Cardiac muscle cell (in vitro differentiated cells and primary cell): Measurements from ENCODE around the gene DNAJC25. TPM values are rescaled to one million over a fixed set of nuclear protein-coding genes. Genes with fewer than 3 reads are reported as not detected.

Experiments used
- DNase-seq, 2 donors: peaks; one replicate each; pipeline versions ENCODE4 v3.0.0 to v3.0.0-alpha.2; 2010 to 2017; ENCODE audit warnings: low read depth in 1 of 2, low spot score in 1 of 2
- H3K27ac ChIP-seq: fragments of 200-600 bp; sonication (generic); 2 replicates; pipeline ENCODE4 v1.5.1; 2016
- H3K27me3 ChIP-seq: fragments of 200-600 bp; sonication (generic); 2 replicates; pipeline ENCODE4 v1.6.0; 2016; ENCODE audit warnings: control low read depth
- H3K36me3 ChIP-seq: fragments of 200-600 bp; sonication (generic); 2 replicates; pipeline ENCODE4 v1.5.1; 2016; ENCODE audit warnings: control low read depth
- H3K4me1 ChIP-seq: fragments of 200-600 bp; sonication (generic); 2 replicates; pipeline ENCODE4 v1.8.1; 2017; ENCODE audit warnings: low read depth, mild to moderate bottlenecking, mixed run types
- H3K4me3 ChIP-seq: fragments of 200-600 bp; sonication (generic); 2 replicates; pipeline ENCODE4 v1.5.1; 2016; ENCODE audit warnings: mild to moderate bottlenecking
- H3K9me3 ChIP-seq: fragments of 200-600 bp; sonication (generic); 2 replicates; pipeline ENCODE4 v1.5.1; 2017; ENCODE audit warnings: low read depth, mild to moderate bottlenecking, control low read depth
- CTCF ChIP-seq: IDR thresholded peaks from 2 replicates; pipeline ENCODE4 v1.5.1; 2012; ENCODE audit warnings: low read depth, mild to moderate bottlenecking, low read length
- polyA plus RNA-seq: library from polyadenylated mRNA; unstranded; fragments of >200 nt; fragmentation: Nextera tagmentation; extraction: Ambion mirVana; gene quantifications from 2 replicates; pipeline ENCODE4 v1.2.1, GENCODE V29; 2016
- total RNA-seq: library from RNA; depleted of rRNA; stranded (reverse); fragments of >200 nt; gene quantifications from 2 replicates; pipeline ENCODE4 v1.2.3, GENCODE V29; 2016

Gene DNAJC25
- total and polyA plus RNA-seq, 2 experiments from 2014 or later = 7.1 to 10.4 TPM

- Histone ChIP-seq H3K27ac (no peak overlapping the region), H3K27me3 (no peaks in the 10 kb centered on the region), H3K4me1 (no peaks in the 10 kb centered on the region), H3K4me3 (no peak overlapping the region), H3K9me3 (no peaks in the 10 kb centered on the region), H3K36me3 (peaks cover 13% of the 10 kb centered on the region)
- peak in 1 of 2 donors; percentile 25 for DNase-seq
- TF ChIP-seq CTCF = no peak
Measured at GRCh38 chr9:111648066-111648465, 16.9 kb downstream of the DNAJC25 start.

- TF ChIP-seq CTCF = no peak
- Histone ChIP-seq H3K4me3 (no peak overlapping the region), H3K4me1 (no peaks in the 10 kb centered on the region), H3K9me3 (no peaks in the 10 kb centered on the region), H3K36me3 (peaks cover 19% of the 10 kb centered on the region), H3K27me3 (no peaks in the 10 kb centered on the region), H3K27ac (no peak overlapping the region)
- DNase-seq = no peak
Measured at GRCh38 chr9:111649016-111649415, 17.9 kb downstream of the DNAJC25 start.

- no peak for TF ChIP-seq CTCF
- Histone ChIP-seq H3K9me3 (no peaks in the 10 kb centered on the region), H3K4me1 (no peaks in the 10 kb centered on the region), H3K27ac (no peak overlapping the region), H3K36me3 (peaks cover 7% of the 10 kb centered on the region), H3K27me3 (no peaks in the 10 kb centered on the region), H3K4me3 (no peak overlapping the region)
- no peak for DNase-seq
Measured at GRCh38 chr9:111657051-111657450, 25.9 kb downstream of the DNAJC25 start.

GRCh38 chr9:111658943-111659342 lies 27.8 kb downstream of the DNAJC25 start:
- TF ChIP-seq CTCF = no peak
- Histone ChIP-seq H3K9me3 (no peaks in the 10 kb centered on the region), H3K4me3 (no peak overlapping the region), H3K36me3 (no peaks in the 10 kb centered on the region), H3K27me3 (no peaks in the 10 kb centered on the region), H3K4me1 (peaks cover 6% of the 10 kb centered on the region), H3K27ac (no peak overlapping the region)
- DNase-seq = no peak

GRCh38 chr9:111659691-111660090 lies 28.6 kb downstream of the DNAJC25 start:
- no peak for TF ChIP-seq CTCF
- H3K4me1 ChIP-seq = peaks cover 6% of the 10 kb centered on the region
- H3K4me3 ChIP-seq = no peak overlapping the region
- H3K27ac ChIP-seq = no peak overlapping the region
- H3K9me3 ChIP-seq = no peaks in the 10 kb centered on the region
- DNase-seq = no peak
- H3K27me3 ChIP-seq = no peaks in the 10 kb centered on the region
- no peaks in the 10 kb centered on the region for H3K36me3 ChIP-seq
